Smooth muscle cell (in vitro differentiated cells): Measurements from ENCODE around the gene ABTB2. TPM values are rescaled to one million over a fixed set of nuclear protein-coding genes. Genes with fewer than 3 reads are reported as not detected.

Source experiments
- DNase-seq: peaks from one replicate; lab custom pipeline; 2025; ENCODE audit not compliant: unreplicated experiment; lab: John Stamatoyannopoulos, UW
- H2AFZ ChIP-seq: fragments of 200-600 bp; sonication (generic); 2 replicates; pipeline ENCODE4 v1.6.0; 2016; ENCODE audit warnings: antibody characterized with exemption, low read depth, mild to moderate bottlenecking
- H3F3A ChIP-seq: fragments of 200-600 bp; sonication (generic); 2 replicates; pipeline ENCODE4 v1.6.0; 2017; ENCODE audit warnings: antibody characterized with exemption, low read depth
- H3K27ac ChIP-seq: fragments of 200-600 bp; sonication (generic); 2 replicates; pipeline ENCODE4 v1.5.1; 2016; ENCODE audit warnings: low read depth, mild to moderate bottlenecking
- H3K27me3 ChIP-seq: fragments of 200-600 bp; sonication (generic); 2 replicates; pipeline ENCODE4 v1.6.1; 2016; ENCODE audit warnings: low read depth, mild to moderate bottlenecking
- H3K36me3 ChIP-seq: fragments of 200-600 bp; sonication (generic); 2 replicates; pipeline ENCODE4 v1.5.1; 2016; ENCODE audit warnings: low read depth
- H3K4me1 ChIP-seq: fragments of 200-600 bp; sonication (generic); 2 replicates; pipeline ENCODE4 v1.5.1; 2016; ENCODE audit warnings: low read depth
- H3K4me2 ChIP-seq: fragments of 200-600 bp; sonication (generic); 2 replicates; pipeline ENCODE4 v1.6.0; 2016; ENCODE audit warnings: mild to moderate bottlenecking
- H3K4me3 ChIP-seq: fragments of 200-600 bp; sonication (generic); 2 replicates; pipeline ENCODE4 v1.5.1; 2016; ENCODE audit warnings: mild to moderate bottlenecking
- H3K79me2 ChIP-seq: fragments of 200-600 bp; sonication (generic); 2 replicates; pipeline ENCODE4 v1.6.0; 2016; ENCODE audit warnings: low read depth, mild to moderate bottlenecking
- H3K9ac ChIP-seq: fragments of 200-600 bp; sonication (generic); 2 replicates; pipeline ENCODE4 v1.6.0; 2016; ENCODE audit warnings: low read depth
- H3K9me3 ChIP-seq: fragments of 200-600 bp; sonication (generic); replicated peaks from 2 replicates; pipeline ENCODE4 v1.5.1; 2016; ENCODE audit warnings: low read depth
- H4K20me1 ChIP-seq: fragments of 200-600 bp; sonication (generic); 2 replicates; pipeline ENCODE4 v1.6.0; 2016; ENCODE audit warnings: low read depth
- CTCF ChIP-seq: fragments of 200-600 bp; sonication (generic); IDR thresholded peaks from 2 replicates; pipeline ENCODE4 v1.5.1; 2017; ENCODE audit warnings: borderline replicate concordance, mild to moderate bottlenecking, antibody characterized with exemption; ENCODE audit not compliant: insufficient read depth, poor library complexity, severe bottlenecking
- WGBS: methylation state at CpG from one replicate; pipeline ENCODE4 v1.1.7; 2016; ENCODE audit warnings: low lambda C conversion rate; 5-methylcytosine and 5-hydroxymethylcytosine counted together
- polyA plus RNA-seq: library from polyadenylated mRNA; unstranded; fragments of >200 nt; fragmentation: Nextera tagmentation; extraction: Ambion mirVana; gene quantifications from 2 replicates; pipeline ENCODE4 v1.2.1, GENCODE V29; 2016
- total RNA-seq: library from RNA; depleted of rRNA; stranded (reverse); fragments of >200 nt; gene quantifications from 2 replicates; pipeline ENCODE4 v1.2.3, GENCODE V29; 2014

Gene ABTB2
- total and polyA plus RNA-seq, 2 experiments from 2014 or later = 4.3 to 4.9 TPM

- Histone ChIP-seq H3K27me3 (no peaks in the 10 kb centered on the region), H4K20me1 (peaks cover 5% of the 10 kb centered on the region), H3K27ac (no peak overlapping the region), H2AFZ (no peak overlapping the region), H3F3A (no peaks in the 10 kb centered on the region), H3K9me3 (no peaks in the 10 kb centered on the region), H3K79me2 (no peaks in the 10 kb centered on the region), H3K4me1 (no peaks in the 10 kb centered on the region), H3K4me2 (no peak overlapping the region), H3K9ac (no peak overlapping the region), H3K36me3 (no peaks in the 10 kb centered on the region), H3K4me3 (no peak overlapping the region)
- no peak for TF ChIP-seq CTCF
- 97% methylated on average over 7 of the region's 7 CpGs for WGBS
- DNase-seq = no peak
Measured at GRCh38 chr11:34162856-34163255, 195.0 kb downstream of the ABTB2 start.

DNA sequence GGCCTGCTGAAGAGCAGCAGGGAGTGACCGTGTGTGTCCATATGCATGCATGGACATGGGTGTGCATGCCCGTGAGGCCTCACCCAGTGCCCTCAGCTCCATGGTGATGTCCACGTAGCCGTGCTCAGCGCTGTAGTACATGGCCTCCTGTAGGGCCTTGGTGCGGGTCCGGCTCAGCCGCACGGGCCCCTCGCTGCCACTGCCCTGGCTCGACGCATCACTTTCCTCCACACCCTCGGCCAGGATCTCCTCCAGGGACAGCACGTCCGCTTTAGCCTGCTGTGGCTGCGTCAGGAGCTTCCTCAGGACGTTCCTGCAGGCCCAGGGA lies 195.4 kb downstream of the ABTB2 start:
- Histone ChIP-seq H3K9me3 (no peaks in the 10 kb centered on the region), H3K4me3 (no peak overlapping the region), H3K9ac (no peak overlapping the region), H4K20me1 (peaks cover 5% of the 10 kb centered on the region), H3F3A (no peaks in the 10 kb centered on the region), H3K4me2 (no peak overlapping the region), H3K27ac (peak overlapping the region; percentile 49), H3K36me3 (no peaks in the 10 kb centered on the region), H3K27me3 (no peaks in the 10 kb centered on the region), H2AFZ (no peak overlapping the region), H3K79me2 (no peaks in the 10 kb centered on the region), H3K4me1 (no peaks in the 10 kb centered on the region)
- TF ChIP-seq CTCF = no peak
- no peak for DNase-seq
- WGBS = 95% methylated on average over 17 of the region's 17 CpGs

DNA sequence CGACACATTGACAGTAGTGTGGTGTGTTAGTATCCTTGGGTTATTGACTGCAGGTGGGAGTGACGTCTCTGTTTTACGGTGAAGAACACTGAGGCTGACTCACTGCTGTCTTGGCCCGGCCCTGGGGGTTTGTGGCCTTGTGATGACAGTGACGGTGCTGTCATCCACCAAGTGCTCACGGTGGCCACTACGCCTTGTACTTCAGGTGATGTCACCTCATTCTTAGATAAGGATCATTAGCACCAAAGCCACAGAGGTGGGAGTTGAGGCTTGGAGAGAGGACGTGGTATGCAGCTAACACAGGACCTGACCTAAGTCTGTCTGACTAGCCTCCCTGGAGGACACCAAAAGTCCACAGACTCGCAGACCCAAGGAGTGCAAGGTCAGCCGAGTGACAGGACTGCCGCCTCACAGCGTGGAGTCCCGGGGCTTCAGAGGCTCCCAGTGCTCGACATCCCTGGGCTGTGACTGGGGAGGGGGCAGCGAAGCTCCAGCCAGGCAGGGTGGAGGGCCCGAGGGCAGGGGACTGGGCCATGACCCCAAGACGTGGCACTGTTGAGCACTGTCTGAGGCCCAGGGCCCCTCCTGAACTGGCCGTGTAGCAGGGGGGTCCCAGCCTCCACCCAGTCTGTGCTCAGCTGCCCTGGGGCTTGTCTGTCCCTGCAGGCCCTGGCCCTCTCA lies 195.9 kb downstream of the ABTB2 start:
- H3K4me3 ChIP-seq = no peak overlapping the region
- H3K4me2 ChIP-seq = no peak overlapping the region
- H3K27ac ChIP-seq = peak overlapping the region; percentile 49
- TF ChIP-seq CTCF = no peak
- no peaks in the 10 kb centered on the region for H3K4me1 ChIP-seq
- DNase-seq = no peak
- WGBS = 58% methylated on average over 18 of the region's 18 CpGs
- no peaks in the 10 kb centered on the region for H3K79me2 ChIP-seq
- no peak overlapping the region for H3K9ac ChIP-seq
- H3K36me3 ChIP-seq = no peaks in the 10 kb centered on the region
- peaks cover 5% of the 10 kb centered on the region for H4K20me1 ChIP-seq
- H2AFZ ChIP-seq = no peak overlapping the region
- H3K9me3 ChIP-seq = no peaks in the 10 kb centered on the region
- no peaks in the 10 kb centered on the region for H3F3A ChIP-seq
- no peaks in the 10 kb centered on the region for H3K27me3 ChIP-seq

DNA sequence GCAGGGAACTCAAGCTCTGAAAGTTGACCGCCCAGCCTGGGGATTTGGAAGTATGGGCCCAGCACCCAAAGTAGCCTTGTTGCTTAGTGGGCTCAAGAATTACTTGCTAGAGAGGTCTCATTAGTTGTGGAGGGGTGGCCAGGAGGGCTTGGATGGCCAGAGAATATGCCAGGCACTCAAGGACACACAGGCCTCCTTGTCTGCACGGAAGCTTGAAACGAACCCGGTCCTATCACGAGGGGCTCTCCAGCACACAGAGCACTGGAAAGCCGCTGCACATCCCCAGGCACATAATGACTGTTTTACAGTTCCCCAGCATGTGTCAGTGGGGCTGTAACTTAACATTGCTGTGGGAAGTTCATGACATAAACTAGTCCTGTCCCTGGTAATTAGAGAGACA lies 196.4 kb downstream of the ABTB2 start:
- H3K27me3 ChIP-seq = no peaks in the 10 kb centered on the region
- DNase-seq = no peak
- H3K27ac ChIP-seq = peak overlapping the region; percentile 27
- H3K4me1 ChIP-seq = no peaks in the 10 kb centered on the region
- no peak overlapping the region for H3K4me3 ChIP-seq
- H3K79me2 ChIP-seq = no peaks in the 10 kb centered on the region
- 72% methylated on average over 6 of the region's 6 CpGs for WGBS
- H3K9me3 ChIP-seq = no peaks in the 10 kb centered on the region
- no peak overlapping the region for H3K4me2 ChIP-seq
- H4K20me1 ChIP-seq = peaks cover 5% of the 10 kb centered on the region
- H3K36me3 ChIP-seq = no peaks in the 10 kb centered on the region
- TF ChIP-seq CTCF = no peak
- H3K9ac ChIP-seq = no peak overlapping the region
- H3F3A ChIP-seq = no peaks in the 10 kb centered on the region
- H2AFZ ChIP-seq = no peak overlapping the region
